Measurements from ENCODE around the gene NFATC3.

DNA sequence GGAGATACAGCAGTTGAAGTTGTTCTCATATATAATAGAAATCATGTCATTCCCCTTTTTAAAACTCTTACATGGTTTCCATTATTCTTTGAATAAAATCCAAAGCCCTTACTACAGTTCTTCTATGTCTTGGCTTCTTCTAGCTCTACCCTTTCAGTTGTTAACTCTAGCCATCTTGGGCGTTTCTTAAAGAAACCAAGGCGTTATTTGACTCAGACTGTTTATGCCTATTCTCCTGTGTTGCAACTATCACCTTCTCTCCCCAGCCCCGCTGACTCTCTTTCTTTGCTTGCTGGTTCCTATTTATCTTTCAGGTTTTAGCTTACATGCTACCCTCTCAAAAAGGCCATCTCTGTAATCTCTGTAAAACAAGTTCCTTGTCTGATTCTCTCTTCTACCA is 32.7 kb downstream of the NFATC3 start:
- no peak for TF ChIP-seq RAD21 (IDR thresholded peaks at IDR 0.05; ENCODE audit: low read depth)
- TF ChIP-seq, protein P1, sequence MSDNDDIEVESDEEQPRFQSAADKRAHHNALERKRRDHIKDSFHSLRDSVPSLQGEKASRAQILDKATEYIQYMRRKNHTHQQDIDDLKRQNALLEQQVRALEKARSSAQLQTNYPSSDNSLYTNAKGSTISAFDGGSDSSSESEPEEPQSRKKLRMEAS (IDR thresholded peaks at IDR 0.05): no peak
- TF ChIP-seq TCF12 (IDR thresholded peaks at IDR 0.05; ENCODE audit: low read depth): no peak
- TF ChIP-seq USF1 (IDR thresholded peaks at IDR 0.05): no peak
- TF ChIP-seq, protein P2, sequence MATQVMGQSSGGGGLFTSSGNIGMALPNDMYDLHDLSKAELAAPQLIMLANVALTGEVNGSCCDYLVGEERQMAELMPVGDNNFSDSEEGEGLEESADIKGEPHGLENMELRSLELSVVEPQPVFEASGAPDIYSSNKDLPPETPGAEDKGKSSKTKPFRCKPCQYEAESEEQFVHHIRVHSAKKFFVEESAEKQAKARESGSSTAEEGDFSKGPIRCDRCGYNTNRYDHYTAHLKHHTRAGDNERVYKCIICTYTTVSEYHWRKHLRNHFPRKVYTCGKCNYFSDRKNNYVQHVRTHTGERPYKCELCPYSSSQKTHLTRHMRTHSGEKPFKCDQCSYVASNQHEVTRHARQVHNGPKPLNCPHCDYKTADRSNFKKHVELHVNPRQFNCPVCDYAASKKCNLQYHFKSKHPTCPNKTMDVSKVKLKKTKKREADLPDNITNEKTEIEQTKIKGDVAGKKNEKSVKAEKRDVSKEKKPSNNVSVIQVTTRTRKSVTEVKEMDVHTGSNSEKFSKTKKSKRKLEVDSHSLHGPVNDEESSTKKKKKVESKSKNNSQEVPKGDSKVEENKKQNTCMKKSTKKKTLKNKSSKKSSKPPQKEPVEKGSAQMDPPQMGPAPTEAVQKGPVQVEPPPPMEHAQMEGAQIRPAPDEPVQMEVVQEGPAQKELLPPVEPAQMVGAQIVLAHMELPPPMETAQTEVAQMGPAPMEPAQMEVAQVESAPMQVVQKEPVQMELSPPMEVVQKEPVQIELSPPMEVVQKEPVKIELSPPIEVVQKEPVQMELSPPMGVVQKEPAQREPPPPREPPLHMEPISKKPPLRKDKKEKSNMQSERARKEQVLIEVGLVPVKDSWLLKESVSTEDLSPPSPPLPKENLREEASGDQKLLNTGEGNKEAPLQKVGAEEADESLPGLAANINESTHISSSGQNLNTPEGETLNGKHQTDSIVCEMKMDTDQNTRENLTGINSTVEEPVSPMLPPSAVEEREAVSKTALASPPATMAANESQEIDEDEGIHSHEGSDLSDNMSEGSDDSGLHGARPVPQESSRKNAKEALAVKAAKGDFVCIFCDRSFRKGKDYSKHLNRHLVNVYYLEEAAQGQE (IDR thresholded peaks at IDR 0.05; ENCODE audit: low read depth): no peak
- no peak for TF ChIP-seq TEAD4 (IDR thresholded peaks at IDR 0.05)
- no peak for TF ChIP-seq FOXM1 (IDR thresholded peaks at IDR 0.05; ENCODE audit: borderline replicate concordance, low read depth)
- no peak for TF ChIP-seq NFIC (IDR thresholded peaks at IDR 0.05)
- TF ChIP-seq CREB1 (IDR thresholded peaks at IDR 0.05; ENCODE audit: low read depth): no peak
- no peak for TF ChIP-seq EP300 (IDR thresholded peaks at IDR 0.05; ENCODE audit: borderline replicate concordance)
